ENCODE results near the gene RPL18. TPM values are rescaled to one million over a fixed set of nuclear protein-coding genes. Genes with fewer than 3 reads are reported as not detected.

Gene RPL18
- total RNA-seq, 1 experiment from 2014 or later, result 1,736 TPM

DNA sequence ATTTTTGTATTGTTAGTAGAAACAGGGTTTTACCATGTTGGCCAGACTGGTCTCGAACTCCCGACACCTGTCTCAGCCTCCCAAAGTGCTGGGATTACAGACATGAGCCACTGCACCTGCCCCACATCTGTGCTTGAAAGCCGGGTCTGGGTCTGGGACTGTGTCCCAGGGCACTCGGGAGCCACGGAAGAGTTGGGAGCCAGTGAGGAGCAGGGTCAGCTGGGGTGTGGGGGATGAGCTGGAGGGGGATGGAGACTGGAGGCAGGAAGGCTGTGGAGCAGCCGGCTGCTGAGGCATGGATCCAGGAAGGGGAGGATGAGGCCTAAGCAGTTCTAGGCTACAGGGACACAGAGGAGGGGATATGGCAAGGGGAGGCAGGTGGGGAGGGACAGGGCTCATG is 23.1 kb downstream of the RPL18 start:
- Mint-ChIP-seq H3K27ac (ENCODE audit: low read depth, unreplicated experiment) (no peak overlapping the region), H3K4me1 (ENCODE audit: insufficient read depth, unreplicated experiment) (no peaks in the 10 kb centered on the region), H3K9me3 (ENCODE audit: unreplicated experiment) (no peaks in the 10 kb centered on the region), H3K36me3 (ENCODE audit: insufficient read depth, unreplicated experiment) (no peaks in the 10 kb centered on the region), H3K27me3 (ENCODE audit: insufficient read depth, unreplicated experiment) (peaks cover 15% of the 10 kb centered on the region), H3K4me3 (ENCODE audit: unreplicated experiment) (no peak overlapping the region)
- ChIA-PET CTCF (interaction anchor here (0.6 to 1.5 kb wide), 5 partner anchors 11 to 358 kb away, joined by 3 to 10 read pairs (median 3); no protein-coding TSS in a partner anchor), POLR2A (no interaction called here)
- BruUV-seq (replicated peaks), result no TSS peak
- intact Hi-C loops (cut with micrococcal nuclease), result no loop called here
- TF ChIP-seq, protein P1, sequence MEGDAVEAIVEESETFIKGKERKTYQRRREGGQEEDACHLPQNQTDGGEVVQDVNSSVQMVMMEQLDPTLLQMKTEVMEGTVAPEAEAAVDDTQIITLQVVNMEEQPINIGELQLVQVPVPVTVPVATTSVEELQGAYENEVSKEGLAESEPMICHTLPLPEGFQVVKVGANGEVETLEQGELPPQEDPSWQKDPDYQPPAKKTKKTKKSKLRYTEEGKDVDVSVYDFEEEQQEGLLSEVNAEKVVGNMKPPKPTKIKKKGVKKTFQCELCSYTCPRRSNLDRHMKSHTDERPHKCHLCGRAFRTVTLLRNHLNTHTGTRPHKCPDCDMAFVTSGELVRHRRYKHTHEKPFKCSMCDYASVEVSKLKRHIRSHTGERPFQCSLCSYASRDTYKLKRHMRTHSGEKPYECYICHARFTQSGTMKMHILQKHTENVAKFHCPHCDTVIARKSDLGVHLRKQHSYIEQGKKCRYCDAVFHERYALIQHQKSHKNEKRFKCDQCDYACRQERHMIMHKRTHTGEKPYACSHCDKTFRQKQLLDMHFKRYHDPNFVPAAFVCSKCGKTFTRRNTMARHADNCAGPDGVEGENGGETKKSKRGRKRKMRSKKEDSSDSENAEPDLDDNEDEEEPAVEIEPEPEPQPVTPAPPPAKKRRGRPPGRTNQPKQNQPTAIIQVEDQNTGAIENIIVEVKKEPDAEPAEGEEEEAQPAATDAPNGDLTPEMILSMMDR (IDR thresholded peaks at IDR 0.05; ENCODE audit: unreplicated experiment), result no peak
- no peak for DNase-seq (ENCODE audit: unreplicated experiment)

DNA sequence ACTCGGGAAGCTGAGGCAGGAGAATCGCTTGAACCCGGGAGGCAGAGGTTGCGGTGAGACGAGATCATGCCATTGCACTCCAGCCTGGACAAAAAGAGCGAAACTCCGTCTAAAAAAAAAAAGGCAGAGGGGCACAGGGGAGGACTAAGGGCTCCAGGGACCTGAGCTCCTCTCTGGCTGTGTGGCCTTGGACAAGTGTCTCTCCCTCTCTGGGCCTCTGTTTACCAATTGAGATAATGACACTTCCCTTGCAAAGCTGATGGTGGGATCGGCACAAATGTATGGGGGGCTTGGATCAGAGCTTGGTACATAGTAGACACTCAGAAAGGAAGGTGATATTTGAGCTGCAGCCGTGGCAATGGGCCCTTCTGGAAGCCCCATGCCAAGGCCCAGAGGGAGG is 23.8 kb downstream of the RPL18 start:
- DNase-seq (ENCODE audit: unreplicated experiment), result no peak
- no TSS peak for BruUV-seq (replicated peaks)
- TF ChIP-seq, protein P1 (IDR thresholded peaks at IDR 0.05; ENCODE audit: unreplicated experiment), result no peak
- Mint-ChIP-seq H3K4me1 (ENCODE audit: insufficient read depth, unreplicated experiment) (no peaks in the 10 kb centered on the region), H3K27ac (ENCODE audit: low read depth, unreplicated experiment) (no peak overlapping the region), H3K36me3 (ENCODE audit: insufficient read depth, unreplicated experiment) (no peaks in the 10 kb centered on the region), H3K27me3 (ENCODE audit: insufficient read depth, unreplicated experiment) (peaks cover 15% of the 10 kb centered on the region), H3K9me3 (ENCODE audit: unreplicated experiment) (no peaks in the 10 kb centered on the region), H3K4me3 (ENCODE audit: unreplicated experiment) (no peak overlapping the region)
- CTCF ChIA-PET, result interaction anchor here (0.6 to 1.5 kb wide), 3 partner anchors 11 to 106 kb away, joined by 3 to 10 read pairs (median 7); no protein-coding TSS in a partner anchor
- POLR2A ChIA-PET, result no interaction called here
- intact Hi-C loops (cut with micrococcal nuclease), result no loop called here

- peak; percentile 37 for DNase-seq (ENCODE audit: unreplicated experiment)
- H3K9me3 Mint-ChIP-seq (ENCODE audit: unreplicated experiment), result no peaks in the 10 kb centered on the region
- H3K27ac Mint-ChIP-seq (ENCODE audit: low read depth, unreplicated experiment), result no peak overlapping the region
- BruUV-seq (replicated peaks), result no TSS peak
- ChIA-PET CTCF (interaction anchor here (0.6 to 0.7 kb wide), 3 partner anchors 16 to 298 kb away, joined by 3 to 4 read pairs (median 3); no protein-coding TSS in a partner anchor), POLR2A (interaction anchor here (0.7 kb wide), 1 partner anchor 23 kb away, joined by 3 read pairs; the partner anchor contains the start of gene FAM83E)
- no peaks in the 10 kb centered on the region for H3K27me3 Mint-ChIP-seq (ENCODE audit: insufficient read depth, unreplicated experiment)
- H3K4me1 Mint-ChIP-seq (ENCODE audit: insufficient read depth, unreplicated experiment), result peaks cover 6% of the 10 kb centered on the region
- no peaks in the 10 kb centered on the region for H3K36me3 Mint-ChIP-seq (ENCODE audit: insufficient read depth, unreplicated experiment)
- no peak overlapping the region for H3K4me3 Mint-ChIP-seq (ENCODE audit: unreplicated experiment)
- TF ChIP-seq, protein P1 (IDR thresholded peaks at IDR 0.05; ENCODE audit: unreplicated experiment), result peak; percentile 14
- intact Hi-C loops (cut with micrococcal nuclease), result no loop called here
Observed at GRCh38 chr19:48591021-48591420, 28.0 kb downstream of the RPL18 start.

DNA sequence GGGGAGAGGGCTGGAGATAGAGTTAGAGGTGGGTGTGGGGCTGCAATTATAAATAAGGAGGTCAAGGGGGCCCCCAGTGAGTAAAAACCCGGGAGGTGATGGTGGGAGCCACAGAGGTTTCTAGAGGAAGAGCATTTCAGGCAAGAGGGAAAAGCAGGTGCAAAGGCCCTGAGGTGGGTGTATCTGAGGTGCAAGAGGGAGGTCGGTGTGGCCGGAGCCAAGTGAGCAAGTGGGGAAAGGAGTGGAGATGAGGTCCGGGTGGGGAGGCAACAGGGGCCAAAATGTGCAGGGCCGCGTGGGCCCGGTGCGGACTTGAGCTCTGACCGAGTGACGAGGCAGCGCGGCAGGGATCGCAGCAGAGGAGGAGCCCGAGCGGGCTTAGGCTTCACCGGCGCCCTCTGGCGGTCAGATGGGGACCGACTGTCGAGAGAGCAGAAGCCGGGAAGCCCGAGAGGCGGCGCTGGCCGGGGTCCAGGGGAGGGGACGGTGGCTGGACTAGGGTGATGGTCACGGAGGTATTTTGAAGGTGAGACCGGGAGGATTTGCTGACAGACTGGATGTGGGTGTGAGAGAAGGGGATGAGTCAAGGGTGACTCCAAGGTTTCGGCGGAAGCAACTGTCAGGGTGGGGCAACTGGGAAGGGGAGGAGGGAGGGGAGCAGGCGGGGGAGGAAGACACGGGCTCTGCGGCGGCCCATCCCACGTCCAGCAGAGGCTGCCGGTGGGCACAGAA is 30.1 kb downstream of the RPL18 start:
- H3K4me1 Mint-ChIP-seq (ENCODE audit: insufficient read depth, unreplicated experiment), result peaks cover 13% of the 10 kb centered on the region
- BruUV-seq (replicated peaks), result no TSS peak
- no peaks in the 10 kb centered on the region for H3K27me3 Mint-ChIP-seq (ENCODE audit: insufficient read depth, unreplicated experiment)
- ChIA-PET POLR2A (interaction anchor here (0.7 to 1.6 kb wide), 7 partner anchors 16 to 256 kb away, joined by 3 to 6 read pairs (median 3); partner anchors contain the start of genes BCAT2, RPL18 and SPHK2), CTCF (interaction anchor here (0.6 to 5.1 kb wide), 18 partner anchors 8 to 226 kb away, joined by 3 to 24 read pairs (median 4); partner anchors contain the start of genes KDELR1 and SPHK2)
- TF ChIP-seq, protein P1 (IDR thresholded peaks at IDR 0.05; ENCODE audit: unreplicated experiment), result peak; percentile 94
- peak; percentile 96 for DNase-seq (ENCODE audit: unreplicated experiment)
- no peaks in the 10 kb centered on the region for H3K36me3 Mint-ChIP-seq (ENCODE audit: insufficient read depth, unreplicated experiment)
- no peaks in the 10 kb centered on the region for H3K9me3 Mint-ChIP-seq (ENCODE audit: unreplicated experiment)
- H3K4me3 Mint-ChIP-seq (ENCODE audit: unreplicated experiment), result peak overlapping the region; percentile 59
- intact Hi-C loops (cut with micrococcal nuclease), result loop anchor here (10.0 kb wide), 1 partner anchor 324 kb away; no protein-coding TSS in a partner anchor
- peak overlapping the region; percentile 83 for H3K27ac Mint-ChIP-seq (ENCODE audit: low read depth, unreplicated experiment)
